HG03565 (cell line): Measurements from ENCODE around the gene AMT.

ENCODE experiments used
- ATAC-seq: cut with Tn5 transposase; IDR thresholded peaks from one replicate; pipeline ENCODE4 v1.9.1; 2021; ENCODE audit warnings: mild to moderate bottlenecking, moderate library complexity; ENCODE audit not compliant: unreplicated experiment

AMT gene

DNA sequence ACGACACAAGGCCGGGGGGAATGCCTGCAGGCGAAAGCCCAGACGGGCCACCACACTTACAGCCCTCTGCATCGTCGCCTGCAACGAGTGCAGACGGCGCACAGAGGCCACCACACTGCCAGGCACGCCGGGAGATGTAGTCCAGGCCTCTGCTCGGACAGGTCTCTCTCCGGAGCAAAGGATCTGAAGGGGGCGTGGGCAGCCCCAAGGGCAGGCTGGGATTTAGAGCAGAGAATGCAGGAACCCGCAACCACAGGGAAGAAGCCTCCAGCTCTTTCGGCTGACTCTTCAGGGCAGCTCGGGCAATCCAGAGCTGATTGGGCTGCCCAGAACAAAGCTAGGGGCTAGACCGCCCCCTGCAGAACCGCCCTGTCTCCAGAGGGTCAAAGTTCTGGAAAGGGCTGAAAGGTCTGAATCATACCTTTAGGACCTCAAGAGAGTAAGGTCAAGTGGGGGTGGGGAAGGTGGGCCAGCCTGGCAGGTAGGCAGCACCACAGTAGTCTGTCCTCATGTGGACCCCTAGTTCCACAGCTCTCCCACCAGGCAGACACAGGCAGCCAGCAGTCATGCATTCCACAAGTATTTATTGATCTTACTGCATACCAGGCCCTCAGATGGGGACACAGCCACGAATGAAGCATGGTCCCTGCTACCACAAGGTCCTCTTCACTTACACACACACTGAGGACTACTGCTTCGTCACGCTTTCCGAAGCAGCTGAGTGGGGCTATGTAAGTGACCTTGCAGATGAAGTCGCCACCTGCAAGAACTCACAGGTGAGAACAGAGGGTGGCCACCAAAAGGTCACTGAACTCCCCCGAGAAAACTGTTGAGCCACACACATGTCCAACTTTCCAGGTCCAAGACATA is at the start of gene AMT:
Gene AMT, minus strand, starts transcription at position 95 of the 870 bp plus-strand sequence. Its CDS starts 23 bp downstream, at position 72.
- ATAC-seq: no peak

GRCh38 chr3:49470714-49471420 is 48.6 kb upstream of the AMT start:
- ATAC-seq: peak; percentile 15

GRCh38 chr3:49469936-49470713 is 47.9 kb upstream of the AMT start, which contains the start of gene DAG1:
DAG1 (plus strand) TSS chr3:49470267; CDS start chr3:49510535, 40,268 bp downstream.
- peak; percentile 78 for ATAC-seq

GRCh38 chr3:49469037-49469935 is 47.0 kb upstream of the AMT start:
- no peak for ATAC-seq

- ATAC-seq: no peak
Observed at GRCh38 chr3:49466085-49466484, 43.8 kb upstream of the AMT start.

DNA sequence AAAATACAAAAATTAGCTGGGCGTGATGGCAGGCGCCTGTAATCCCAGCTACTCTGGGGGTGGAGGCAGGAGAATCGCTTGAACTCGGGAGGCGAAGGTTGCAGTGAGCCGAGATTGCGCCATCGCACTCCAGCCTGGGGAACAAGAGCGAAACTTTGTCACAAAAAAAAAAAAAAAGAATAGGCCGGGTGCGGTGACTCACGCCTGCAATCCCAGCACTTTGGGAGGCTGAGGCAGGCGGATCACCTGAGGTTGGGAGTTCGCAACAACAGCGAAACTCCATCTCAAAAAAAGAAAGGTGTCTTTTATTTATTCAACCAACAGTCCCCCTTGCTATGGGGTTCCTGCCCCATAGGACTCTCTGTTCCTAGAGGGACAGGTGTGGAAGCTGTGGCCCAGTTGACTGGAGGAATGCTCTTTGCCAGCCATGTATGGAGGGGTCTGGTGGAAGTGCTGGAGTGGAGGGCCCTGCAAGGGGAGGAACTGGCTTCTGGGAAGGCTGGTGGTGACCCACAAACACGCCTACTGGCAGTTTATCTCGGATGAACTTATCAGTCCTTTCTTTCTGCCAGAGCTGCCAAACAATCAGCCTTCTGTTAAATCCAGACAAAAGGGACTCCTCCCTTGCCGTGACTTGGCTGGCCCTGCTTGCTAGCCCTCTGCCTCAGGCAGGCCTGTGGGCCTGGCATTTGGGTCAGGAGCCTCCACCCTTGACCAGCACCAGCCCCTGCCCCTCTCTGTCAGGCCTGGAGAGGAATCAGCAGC is 43.2 kb upstream of the AMT start:
- ATAC-seq: no peak

DNA sequence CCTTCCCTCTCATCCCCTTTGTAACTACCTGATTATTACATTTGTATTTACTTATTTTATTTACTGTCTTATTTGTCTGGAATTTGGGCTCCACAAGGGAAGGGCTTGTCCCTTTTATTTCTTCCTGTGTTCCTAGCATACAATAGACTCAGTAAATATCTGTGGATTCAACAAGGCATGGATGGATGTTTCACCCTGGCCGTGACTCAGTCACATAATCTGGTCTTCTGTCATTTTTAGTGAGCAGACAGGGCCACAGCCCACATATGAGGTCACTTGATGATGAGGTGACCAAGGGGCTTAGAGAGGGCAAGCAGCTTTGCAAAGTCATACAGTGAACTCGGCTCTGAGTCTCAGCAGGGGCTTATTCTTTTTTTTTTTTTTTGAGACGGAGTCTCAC is 39.9 kb upstream of the AMT start:
- ATAC-seq: no peak

DNA sequence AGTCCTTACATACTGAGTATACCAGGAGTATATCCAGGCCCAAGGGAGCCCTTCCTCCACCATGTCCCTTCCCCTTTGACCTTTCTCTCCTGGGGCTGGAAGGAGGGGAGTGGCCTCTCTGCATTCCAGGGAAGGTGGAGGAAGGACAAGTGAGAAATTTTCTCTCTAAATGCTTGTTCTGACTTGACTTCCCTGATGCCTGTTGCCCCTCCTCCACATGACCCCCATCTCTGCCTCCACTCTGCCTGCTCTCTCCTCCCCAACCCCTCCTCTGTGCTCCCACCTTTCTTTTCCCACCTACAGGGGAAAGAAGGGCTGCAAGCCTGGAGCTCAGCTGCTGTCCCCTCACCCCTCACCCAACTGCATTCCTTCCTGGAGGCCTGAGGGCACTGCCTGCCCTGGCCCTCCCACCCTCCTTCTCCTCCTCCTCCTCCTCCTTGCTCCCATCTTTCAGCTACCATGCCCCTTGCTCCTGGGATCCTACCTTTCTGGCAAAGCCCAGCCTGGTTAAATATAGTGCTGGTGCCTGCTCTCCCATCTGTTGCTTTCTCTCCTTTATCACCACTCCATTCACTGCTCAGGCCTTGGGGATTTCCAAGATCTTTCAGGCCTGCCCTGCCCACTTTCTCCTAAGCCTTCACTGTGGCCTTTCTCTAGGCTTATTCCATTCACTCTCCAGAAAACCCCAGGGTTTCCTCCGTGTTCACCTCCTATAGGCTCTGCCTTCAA is 39.3 kb upstream of the AMT start:
- no peak for ATAC-seq

DNA sequence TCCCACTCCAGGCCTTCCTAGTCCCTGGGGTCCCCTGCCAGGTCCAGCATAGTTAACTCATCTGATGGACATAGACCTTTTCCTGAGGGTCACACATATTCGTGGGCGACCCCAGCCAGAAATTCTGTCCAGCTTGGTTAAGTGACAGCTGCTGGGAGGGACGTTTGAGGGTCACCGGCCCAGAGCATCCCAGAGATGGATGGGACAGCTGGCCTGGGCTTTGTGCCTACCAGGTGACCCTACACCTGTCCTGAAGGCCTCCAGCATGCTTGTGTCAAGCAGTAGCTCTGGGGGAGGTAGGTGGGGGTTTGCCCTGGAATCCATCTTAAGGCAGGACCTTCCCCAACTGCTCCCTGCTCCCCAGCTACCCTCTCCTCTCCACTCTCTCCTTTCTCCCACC is 38.7 kb upstream of the AMT start:
- ATAC-seq: no peak

GRCh38 chr3:49460188-49460890 is 38.1 kb upstream of the AMT start:
- no peak for ATAC-seq

DNA sequence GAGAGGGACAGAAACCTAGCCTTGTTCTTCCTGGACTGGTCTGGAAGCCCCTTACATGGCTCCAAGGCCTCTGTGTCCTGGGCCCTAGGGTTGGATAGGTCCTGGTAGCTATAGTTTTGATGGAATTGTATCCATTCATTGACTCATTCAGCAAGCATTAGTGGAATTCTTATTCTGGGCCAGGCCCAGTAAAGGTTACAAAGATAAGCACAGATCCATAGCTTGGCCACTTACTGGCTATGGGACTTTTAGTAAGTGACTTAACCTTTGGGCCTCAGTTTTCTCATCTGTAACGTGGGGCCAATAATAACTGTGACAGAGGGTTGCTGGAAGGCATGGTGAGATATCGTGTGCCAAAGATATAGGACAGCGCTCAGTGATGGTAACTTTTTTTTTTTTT is 34.2 kb upstream of the AMT start:
- no peak for ATAC-seq

DNA sequence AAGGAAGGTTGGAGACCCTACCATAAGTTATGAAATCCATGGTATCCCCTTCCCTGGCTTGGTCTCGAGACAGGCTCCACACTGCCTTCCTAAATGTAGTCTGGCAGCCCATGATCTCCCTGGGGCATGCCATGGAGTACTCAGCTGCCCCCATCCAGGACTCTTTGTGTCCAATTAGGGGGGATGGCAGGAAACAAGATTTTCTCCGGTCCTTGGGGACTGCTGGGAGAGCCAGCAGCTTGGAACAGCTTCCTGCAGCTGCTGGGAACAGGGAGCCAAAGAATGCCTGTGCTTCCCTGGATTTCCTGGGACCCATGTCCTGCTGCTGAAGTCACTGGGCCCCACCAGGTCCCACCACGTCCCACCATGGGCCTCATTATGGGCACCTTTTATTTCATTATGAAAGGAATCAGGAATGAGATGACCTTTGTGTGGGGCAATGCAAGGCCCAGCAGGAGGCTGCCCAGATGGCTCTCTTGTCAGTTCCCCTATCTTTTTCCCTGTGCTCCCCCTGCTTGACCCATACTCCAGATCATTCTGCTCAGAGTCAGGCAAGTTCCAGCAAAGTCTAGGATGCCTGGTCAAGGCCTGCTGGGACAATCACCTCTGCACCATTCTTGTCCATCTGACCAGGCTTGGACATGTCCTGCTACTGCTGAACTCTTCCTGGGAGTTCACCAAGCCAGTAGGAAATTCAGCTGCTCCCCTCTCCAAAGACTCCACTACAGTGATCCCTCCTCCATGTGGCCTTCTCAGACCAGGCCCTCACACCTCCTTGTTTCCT is 32.8 kb upstream of the AMT start:
- ATAC-seq: no peak

DNA sequence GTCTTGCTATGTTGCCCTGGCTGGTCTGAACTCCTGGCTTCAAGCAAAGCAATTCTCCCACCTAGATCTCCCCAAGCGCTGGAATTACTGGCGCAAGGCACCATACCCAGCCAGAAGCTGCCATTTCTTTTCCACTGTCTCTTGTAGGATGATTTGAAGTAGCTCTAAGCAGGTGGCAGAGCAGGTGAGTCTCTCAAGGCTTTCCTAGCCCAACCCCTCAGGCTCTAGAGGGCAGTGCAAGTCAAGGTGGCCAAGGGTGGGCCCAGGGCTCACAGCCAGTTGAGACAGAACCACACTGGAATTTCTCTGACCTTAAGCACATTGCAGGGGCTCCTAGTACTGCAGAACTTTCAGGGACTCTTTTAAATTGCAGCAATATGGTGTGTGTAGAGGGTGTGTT is 32.2 kb upstream of the AMT start:
- ATAC-seq: no peak

- no peak for ATAC-seq
Observed at GRCh38 chr3:49453621-49454020, 31.3 kb upstream of the AMT start.

DNA sequence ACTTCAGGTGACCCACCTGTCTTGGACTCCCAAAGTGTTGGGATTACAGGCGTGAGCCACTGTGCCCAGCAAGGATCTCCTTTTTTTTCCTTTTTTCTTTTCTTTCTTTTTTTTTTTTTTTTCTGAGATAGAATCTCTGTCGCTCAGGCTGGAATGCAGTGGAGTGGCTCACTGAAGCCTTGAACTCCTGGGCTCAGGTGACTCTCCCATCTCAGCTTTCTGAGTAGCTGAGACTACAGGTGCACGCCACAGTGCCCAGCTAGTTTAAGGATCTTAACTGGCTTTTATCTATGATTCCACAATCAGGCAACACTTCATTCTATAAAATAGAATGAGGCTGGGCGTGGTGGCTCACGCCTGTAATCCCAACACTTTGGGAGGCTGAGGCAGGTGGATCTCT is 23.1 kb upstream of the AMT start:
- no peak for ATAC-seq

GRCh38 chr3:49434731-49435130 is 12.5 kb upstream of the AMT start:
- no peak for ATAC-seq

GRCh38 chr3:49428752-49429080 is 6.4 kb upstream of the AMT start:
- ATAC-seq: no peak

DNA sequence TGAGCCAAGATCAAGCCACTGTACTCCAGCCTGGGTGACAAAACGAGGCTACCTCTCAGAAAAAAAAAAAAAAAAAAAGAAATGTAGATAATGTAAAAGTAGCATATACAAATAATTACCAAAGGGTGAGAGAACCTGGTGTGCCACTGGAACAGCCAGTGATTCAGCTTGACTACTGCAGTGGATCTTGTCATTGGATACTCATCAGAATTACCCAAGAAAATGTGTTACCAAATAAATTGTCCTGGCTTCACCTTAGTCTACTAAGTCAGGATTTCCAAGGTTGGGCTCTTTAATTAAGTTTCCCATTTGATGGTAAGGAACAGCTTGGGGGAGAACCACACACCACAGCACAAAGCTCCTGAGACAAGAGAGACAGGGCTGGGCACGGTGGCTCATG is 5.3 kb upstream of the AMT start:
- ATAC-seq: no peak
